HG03159 (cell line): Measurements from ENCODE around the gene SH3BP2.
"Not testable (repeated sequence)": the region's sequence is repeated elsewhere in the genome, so short reads cannot be mapped to it uniquely, and the experiment has no call there.

Experiments
- ATAC-seq: cut with Tn5 transposase; IDR thresholded peaks from one replicate; pipeline ENCODE4 v1.9.1; 2021; ENCODE audit warnings: mild to moderate bottlenecking, moderate library complexity; ENCODE audit not compliant: unreplicated experiment

Gene SH3BP2

DNA sequence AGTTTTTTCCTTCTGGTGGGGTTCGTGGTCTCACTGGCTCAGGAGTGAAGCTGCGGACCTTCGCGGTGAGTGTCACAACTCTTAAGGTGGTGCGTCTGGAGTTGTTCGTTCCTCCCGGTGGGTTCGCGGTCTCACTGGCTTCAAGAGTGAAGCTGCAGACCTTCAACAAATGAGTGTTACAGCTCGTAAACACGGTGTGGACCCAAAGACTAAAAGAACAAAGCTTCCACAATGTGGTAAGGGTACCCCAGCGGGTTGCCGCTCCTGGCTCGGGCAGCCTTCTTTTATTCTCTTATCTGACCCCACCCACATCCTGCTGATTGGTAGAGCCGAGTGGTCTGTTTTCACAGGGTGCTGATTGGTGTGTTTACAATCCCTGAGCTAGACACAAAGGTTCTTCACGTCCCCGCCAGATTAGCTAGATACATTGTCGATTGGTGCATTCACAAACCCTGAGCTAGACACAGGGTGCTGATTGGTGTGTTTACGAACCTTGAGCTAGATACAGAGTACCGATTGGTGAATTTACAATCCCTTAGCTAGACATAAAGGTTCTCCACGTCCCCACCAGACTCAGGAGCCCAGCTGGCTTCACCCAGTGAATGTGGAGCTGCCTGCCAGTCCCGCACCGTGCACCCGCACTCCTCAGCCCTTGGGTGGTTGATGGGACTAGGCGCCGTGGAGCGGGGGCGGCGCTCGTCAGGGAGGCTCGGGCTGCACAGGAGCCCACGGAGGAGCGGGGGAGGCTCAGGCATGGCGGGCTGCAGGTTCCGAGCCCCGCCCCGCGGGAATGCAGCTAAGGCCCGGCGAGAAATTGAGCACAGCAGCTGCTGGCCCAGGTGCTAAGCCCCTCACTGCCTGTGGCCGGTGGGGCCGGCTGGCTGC lies 30.2 kb upstream of the SH3BP2 start:
- ATAC-seq, result not testable (repeated sequence)

DNA sequence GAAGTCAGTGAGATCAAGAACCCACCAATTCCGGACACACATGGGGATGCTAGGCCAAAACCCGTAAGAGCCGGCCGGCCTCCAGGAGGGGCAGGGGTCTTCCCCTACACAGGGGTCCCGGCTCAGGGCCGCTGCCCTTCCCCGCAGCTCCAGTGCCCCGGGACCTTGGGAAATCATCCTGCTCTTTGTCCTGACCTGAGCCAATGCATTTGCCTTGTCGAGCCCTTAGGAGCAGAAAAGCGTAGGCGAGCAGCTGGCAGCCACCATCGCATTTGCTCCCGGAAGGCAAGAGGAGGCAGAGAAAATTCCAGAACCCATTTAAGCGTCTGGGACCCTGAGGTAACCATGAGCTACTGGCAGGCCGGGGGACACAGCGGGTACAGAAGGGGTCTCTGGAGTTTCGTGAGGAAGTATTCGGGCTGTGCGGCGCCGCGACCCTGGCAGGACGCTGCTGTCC lies 29.3 kb upstream of the SH3BP2 start:
- ATAC-seq, result no peak

DNA sequence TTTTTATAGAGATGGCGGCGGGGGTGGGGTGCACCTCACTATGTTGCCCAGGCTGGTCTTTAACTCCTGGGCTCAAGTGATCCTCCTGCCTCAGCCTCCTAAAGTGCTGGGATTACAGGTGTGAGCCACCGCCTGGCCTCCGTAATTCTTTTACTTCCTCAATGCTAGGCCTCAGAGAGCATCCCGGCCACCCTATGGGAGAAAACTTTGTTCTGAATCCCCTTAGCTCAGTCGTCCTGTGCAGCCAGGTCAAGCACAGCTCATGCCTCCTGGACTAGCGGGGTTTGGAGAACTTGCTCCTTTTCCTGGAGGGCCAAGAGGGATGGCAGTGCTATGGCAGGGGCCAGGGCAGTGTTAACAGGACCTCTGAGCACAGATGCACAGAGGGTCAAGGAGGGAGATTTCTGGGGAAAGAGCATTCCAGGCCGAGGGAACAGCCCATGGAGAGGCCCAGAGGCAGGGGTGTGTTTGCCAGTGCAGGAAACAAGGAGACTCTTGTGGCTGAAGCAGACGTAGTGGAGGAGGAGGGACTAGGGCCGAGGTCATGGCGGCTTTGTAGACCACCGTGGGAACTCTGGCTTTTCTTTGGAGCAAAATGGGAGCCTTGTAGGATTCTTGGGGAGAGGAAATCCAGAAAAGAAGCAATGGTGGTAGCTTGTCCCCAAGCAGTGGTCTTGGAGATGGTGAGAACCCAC lies 26.9 kb upstream of the SH3BP2 start:
- no peak for ATAC-seq

DNA sequence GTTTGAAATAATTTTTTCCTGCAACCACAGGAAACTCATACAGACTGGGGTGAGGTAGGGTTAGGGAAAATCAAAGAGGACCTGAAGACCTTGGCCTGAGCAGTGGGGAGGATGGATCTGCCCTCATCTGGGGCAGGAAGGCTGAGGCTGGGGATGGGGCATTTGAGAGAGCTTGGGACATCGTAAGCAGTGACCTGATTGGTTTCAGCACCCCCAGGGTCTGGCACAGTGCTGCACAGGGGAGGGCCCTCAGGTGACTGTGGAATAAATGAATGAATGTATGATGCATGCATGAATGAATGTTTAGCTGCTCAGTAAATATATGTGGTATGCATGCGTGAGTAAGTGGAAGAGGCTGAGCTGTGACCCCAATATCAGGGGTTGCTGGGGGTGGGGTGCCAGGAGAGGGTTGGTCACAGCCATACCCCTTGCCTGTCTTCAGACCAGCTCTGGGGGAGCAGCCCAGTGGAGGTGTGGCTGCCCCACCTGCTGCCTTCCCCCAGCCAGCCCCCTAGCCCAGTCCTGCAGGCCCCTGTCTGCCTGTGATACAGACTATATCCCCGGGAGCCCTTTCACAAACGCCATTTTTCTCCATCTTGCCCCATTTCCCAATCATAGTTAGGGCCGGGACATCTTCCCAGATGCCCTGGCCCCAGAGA lies 25.7 kb upstream of the SH3BP2 start:
- ATAC-seq, result no peak

DNA sequence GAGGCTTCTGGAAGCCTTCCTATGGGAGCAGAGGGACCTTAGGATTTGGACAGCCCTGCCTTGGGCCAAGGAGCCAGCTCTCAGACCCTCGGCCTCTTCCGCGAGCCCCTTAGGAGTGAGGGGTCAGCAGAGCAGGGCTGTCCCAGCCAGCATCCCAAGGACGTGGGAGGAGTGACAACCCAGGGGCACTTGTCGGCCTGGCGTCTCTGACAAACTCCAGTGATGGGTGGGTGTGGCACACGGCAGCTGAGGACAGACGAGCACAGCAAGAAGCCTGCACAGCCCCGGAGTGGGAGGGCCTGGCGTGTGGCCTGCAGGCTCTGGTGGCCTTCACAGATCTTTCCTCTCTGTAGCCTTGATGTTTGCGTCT lies 25.2 kb upstream of the SH3BP2 start:
- ATAC-seq, result no peak

DNA sequence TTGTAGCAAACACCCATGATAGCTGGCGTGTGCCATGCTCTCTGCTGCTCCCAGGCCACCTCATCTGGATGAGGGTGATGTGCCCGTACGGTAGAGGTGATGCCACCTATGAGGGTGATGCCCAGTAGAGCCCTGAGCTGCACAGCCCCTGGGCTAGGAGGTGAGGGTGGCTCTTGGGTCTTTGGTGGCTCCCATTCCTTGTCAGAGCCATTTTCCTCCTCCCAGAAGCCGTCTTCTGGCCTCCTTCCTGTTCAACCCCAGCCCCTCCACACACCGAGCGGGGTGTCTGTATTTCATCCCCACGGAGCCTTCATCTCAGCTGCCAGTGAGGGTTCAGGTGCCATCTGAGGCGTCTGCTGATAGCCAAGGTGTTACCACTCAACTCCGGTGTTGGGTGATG lies 24.8 kb upstream of the SH3BP2 start:
- no peak for ATAC-seq

DNA sequence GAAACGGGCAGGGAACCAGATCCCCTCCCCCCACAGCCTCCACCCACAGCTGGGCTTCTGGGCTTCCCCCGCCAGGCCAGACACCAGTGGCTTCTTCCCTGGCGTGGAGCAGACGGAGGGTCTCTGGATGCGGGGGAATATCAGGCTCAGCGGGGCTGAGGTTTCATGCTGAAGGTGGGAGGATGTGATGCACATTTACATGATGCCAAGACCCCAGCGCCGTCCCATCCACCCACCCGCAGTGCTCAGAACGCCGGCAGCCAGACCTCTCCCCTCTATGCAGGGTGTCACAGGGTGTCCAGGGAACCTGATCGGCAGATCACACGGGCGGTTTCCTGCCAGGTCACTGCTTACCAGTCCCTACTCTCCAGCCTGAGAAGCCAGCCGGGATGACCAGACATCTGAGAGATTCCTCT lies 24.0 kb upstream of the SH3BP2 start:
- no peak for ATAC-seq

DNA sequence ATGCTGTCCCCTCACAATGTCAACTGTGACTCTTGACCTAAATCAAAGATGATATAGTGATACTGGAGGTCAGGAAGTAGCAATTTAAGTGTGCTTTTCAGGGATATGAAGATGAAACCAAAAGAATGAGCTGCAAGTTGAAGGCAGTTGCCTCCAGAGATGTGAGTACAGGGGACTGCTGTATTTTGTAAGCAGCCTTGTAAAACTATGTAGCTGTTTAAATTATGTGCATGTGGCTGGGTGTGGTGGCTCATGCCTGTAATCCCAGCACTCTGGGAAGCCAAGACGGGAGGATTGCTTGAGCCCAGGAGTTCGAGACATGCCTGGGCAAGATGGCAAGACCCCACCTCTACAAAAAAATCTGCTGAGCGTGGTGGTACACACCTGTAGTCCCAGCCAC lies 21.6 kb upstream of the SH3BP2 start:
- no peak for ATAC-seq

DNA sequence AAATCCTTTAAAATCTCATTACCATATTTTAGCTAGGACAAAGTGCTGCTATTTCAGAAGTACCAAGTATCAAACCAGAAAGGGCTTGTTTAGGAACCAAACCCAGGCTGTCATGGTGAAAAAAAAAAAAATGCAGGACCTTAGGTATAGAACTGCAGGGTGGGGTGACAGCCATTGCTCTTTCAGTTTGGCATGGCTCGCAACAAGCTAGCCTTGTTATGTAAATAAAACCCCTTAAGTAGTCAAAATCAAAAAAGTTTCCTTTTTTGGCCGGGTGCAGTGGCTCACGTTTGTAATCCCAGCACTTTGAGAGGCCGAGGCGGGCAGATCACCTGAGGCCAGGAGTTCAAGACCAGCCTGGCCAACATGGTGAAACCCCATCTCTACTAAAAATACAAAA lies 12.2 kb upstream of the SH3BP2 start:
- not testable (repeated sequence) for ATAC-seq

DNA sequence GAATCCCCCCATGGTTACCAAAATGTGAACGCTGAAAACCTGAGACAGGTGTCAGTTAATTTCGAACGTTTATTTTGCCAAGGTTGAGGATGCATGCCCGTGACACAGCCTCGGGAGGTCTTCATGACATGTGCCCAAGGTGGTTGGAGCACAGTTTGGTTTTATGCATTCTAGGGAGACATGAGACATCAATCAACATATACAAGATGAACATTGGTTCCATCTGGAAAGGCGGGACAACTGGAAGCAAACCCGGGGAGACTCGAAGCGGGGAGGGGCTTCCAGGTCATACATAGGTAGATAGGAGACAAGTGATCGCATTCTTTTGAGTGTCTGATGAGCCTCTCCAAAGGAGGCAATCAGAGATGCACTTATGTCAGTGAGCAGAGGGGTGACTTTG lies 11.0 kb upstream of the SH3BP2 start:
- ATAC-seq, result no peak

DNA sequence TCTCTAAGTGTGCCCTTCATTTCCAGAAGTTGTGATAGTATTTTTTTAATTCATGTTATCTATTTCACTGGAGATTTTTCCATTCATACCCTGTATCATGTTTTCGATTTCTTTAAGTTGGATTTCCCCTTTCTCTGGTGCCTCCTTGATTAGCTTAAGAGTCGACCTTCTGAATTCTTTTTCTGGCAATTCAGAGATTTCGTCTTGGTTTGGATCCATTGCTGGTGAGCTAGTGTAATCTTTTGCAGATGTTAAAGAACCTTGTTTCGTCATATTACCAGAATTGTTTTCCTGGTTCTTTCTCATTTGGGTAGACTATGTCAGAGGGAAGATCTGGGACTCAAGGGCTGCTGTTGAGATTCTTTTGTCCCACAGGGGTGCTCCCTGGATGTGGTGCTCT lies 9.1 kb upstream of the SH3BP2 start:
- no peak for ATAC-seq

DNA sequence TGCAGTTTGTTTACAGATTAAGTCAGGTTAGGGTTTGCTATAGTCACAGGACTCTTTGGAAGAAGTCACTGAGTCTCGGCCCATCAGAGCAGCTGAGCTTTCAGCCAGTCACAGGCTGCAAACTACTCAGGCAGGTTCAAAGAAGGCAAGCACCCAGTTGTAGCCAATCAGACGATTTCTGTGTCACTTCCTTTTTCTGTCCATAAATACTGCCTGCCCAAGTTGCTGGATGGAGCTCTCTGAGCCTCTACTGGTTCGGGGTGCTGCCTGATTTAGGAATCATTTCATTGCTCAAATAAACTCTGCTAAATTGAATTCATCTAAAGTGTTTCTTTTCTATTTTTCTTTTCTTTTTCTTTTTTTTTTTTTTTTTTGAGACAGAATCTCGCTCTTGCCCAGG lies 7.3 kb upstream of the SH3BP2 start:
- no peak for ATAC-seq

DNA sequence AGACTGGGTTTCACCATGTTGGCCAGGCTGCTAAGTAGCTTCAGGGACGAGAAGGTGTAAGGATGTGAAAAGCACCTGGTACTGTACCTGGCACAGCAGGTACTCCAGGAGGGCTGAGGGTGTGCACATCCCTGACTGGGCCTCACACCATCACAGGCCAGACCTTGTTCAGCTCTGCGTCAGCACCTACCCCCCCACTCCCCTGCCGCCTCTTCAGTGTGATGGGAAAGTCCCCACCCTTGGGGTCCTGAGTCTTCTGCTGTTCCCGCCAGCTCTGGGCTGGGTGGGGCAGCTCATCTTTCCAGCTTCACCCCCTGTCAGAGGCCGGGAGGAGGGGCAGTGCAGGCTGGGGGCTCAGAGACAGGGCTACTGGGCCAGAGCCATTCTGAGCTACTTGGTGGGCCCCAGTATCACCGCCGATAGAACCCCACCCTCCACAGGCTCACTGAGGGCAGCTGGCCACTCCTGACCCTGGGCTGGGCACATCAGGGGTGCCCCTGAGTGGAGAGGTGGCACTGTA lies 6.7 kb upstream of the SH3BP2 start:
- ATAC-seq, result peak; percentile 25

DNA sequence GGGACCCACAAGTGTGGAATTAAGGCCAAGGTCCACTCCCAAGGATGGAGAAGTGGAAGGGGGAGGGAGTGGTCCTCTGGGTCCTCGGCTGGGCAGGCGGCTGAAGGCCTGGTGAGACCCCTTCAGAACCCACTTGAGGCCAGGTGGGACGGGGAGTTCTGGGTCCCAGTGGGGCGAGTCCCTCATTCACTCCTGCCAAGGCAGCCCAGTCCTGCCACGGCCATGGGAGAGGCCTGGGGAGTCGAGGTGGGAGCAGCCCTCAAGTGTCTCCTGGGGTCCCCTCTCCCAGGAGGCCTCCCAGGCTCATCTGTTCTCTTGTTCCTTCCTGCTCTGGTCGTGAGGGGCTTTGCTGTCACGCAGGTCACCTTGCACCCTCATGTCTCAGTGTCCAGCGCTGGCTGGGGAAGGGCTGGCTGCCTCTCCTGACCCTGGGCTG lies 6.1 kb upstream of the SH3BP2 start:
- no peak for ATAC-seq

DNA sequence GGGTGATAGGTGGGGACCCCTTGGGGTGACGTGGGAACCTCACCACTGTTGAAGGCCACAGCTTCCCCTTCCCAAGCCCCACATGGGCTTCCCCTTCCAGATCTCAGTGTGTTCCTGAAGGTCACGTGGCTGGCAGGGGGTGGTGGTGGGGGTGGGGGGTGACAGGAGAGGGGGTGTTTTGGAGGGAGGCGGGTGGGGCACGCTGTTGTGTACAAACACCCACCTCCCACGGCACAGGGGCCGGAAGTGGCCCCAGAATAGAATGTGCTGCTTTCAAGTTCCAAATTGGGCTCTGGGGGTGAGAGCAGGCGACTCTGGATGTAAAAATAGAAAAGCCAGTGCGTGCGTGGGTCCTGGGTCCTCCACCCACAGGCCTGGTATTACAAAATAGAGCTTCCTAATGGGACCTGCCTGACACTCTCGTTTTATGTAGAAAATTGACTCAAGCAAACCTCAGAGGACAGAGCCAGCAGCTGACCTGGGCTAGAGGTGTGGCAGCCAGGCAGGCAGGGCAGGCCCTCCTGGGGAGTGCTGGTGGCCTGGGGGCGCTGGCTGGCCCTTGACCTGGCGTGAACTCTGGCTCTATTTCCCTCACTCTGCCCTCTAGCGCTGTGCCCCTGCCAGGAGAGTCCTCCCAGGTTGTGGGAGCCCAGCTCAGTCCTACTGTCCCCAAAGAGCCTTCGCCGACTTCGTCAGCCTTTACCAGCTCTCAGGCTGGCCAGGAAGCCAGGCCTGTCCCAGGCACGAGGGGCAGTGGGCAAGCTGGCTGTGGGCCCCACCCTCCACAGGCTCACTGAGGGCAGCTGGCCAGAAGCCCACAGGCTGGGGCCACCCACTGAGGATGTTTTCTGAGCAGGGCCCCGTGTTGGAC lies 5.4 kb upstream of the SH3BP2 start:
- peak; percentile 61 for ATAC-seq

DNA sequence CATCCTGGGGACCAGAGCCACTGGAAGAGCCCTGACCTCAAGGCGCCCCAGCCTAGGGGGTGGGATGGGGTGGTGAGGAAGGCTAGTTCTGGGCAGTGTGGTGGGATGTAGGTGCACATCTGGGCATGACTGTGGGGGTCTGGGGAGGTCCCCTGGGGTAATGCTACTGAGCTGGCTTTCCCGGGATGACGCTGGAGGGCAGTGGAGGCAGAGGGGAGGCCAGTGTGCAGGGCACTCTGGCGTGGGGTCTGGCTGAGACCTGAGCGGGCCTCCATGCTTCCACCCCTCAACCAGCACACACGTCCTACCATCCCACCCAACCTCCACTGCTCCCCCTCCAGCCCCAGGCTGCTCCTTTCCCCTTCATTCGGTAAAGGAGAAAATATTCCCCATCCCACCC lies 4.8 kb upstream of the SH3BP2 start:
- no peak for ATAC-seq

DNA sequence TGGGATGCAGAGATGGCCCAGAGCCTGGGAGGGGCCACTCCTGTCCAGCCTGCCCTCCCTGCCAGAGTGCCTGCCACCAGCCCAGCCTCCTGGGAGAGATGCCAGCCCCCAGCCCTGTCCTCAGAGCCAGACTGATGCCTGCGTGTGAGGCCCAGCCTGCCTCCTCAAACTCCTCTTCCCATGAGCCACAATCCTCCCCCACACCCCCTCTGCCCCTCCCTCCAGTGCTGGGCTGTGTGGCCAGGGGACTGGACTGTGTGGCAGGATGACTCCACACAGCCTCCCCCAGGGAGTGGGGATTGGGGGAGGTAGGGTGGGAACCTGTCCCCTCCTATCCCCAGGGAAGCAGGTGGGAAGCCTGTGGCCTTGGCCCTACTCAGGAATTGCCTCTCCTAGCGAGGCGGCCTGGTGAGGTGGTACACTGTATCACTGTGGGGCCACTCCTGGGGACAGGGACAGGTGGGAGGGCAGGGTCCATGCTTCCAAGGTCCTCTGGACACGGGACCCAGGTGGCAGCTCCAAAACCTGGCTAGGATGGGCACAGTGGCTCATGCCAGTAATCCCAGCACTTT lies 4.3 kb upstream of the SH3BP2 start:
- no peak for ATAC-seq

DNA sequence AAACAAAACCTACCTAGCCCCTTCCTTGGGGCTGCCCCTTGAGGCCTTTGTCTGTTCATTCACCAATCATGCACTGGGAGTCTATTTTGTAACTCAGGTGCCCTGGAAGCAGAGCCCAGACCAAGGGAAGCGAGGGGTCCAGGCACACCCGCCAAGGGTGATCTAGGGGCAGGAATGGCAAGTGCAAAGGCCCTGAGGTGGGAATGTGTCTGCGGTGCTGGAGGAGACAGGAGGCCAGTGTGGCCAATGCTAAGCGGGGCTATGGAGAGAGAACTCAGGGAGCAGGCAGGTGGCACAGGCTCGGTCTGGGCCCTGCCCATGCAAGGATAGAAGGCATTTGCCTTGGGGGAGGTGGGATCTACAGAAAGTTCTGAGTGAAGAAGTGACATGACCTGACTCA lies 3.5 kb upstream of the SH3BP2 start:
- ATAC-seq, result no peak

DNA sequence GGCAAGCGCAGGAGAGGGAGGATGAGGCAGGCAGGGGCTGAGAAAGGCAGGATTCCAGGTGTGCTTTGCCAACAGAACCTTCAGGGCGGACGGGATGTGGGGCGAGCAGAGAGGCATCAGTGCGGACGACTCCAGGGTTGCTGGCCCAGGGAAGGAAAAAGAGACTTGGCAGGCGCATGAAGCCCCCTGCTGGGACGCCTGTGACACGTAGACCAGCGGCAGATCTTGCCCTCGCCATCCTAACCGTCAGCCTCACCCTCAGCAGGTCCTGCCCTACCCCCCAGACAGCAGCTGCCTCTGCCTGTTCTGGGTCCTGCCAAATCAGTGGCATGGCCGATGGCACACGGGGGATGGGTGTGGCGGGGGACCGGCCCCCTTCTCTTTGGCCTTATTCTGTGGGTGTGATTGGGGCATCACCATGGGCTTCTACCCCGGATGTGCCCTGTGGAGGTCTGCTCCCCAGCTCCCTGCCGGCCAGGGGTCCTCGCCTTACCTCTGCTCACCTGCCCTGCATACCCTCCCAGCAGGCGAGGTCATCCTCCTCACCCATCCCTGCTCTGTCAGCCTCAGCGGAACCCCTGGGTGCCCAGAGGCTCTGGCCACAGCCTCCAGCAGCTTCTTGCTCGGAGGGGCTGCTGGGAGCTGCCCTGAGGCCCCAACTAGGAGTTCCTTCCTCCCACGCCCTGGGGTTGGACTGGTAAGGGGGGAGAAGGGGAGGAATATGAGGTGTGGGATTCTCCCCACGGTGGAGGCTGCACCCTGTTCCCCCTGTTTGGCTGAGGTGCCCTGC lies 2.9 kb upstream of the SH3BP2 start:
- ATAC-seq, result no peak
